Measurements from ENCODE around the gene MAP3K8. TPM values are rescaled to one million over a fixed set of nuclear protein-coding genes. Genes with fewer than 3 reads are reported as not detected.

MAP3K8 gene
- total RNA-seq, 1 donor from 2014 or later = 7.0 TPM

DNA sequence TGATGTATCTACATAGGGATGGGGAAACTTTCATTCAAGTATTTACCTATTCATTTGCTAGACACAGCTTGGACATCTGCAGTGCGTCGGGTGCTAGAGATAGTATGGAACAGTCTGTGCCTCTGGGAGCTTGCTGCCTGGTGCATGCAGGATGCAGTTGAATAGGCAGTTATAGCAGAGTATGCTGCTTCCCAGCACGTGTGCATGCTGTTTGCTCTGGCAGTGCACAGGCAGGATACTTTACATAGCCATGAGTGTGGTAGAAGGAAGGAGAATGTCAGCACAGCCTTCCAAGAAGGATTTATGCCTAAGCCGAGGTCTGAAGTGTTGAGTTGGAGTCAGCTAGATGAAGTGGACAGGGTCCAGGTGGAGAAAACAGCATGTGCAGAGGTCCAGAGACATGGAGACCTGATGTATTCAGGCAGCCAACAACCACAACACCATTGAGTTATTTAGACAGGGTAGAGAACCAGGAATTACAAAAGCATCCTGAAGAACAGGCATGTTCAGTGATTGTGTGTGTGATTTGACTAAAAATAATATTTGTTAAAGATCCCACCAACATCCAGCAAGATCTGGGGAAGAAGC lies 8.1 kb downstream of the MAP3K8 start:
- Histone ChIP-seq H3K36me3 (peaks cover 31% of the 10 kb centered on the region), H3K4me3 (no peak overlapping the region), H3K27me3 (ENCODE audit: low read depth) (no peaks in the 10 kb centered on the region), H3K9me3 (replicated peaks) (no peaks in the 10 kb centered on the region), H3K4me1 (peaks cover 98% of the 10 kb centered on the region), H3K27ac (replicated peaks) (peak overlapping the region; percentile 10)
- intact Hi-C loops (cut with micrococcal nuclease) = no loop called here
- no peak for DNase-seq
- TF ChIP-seq, protein P1, sequence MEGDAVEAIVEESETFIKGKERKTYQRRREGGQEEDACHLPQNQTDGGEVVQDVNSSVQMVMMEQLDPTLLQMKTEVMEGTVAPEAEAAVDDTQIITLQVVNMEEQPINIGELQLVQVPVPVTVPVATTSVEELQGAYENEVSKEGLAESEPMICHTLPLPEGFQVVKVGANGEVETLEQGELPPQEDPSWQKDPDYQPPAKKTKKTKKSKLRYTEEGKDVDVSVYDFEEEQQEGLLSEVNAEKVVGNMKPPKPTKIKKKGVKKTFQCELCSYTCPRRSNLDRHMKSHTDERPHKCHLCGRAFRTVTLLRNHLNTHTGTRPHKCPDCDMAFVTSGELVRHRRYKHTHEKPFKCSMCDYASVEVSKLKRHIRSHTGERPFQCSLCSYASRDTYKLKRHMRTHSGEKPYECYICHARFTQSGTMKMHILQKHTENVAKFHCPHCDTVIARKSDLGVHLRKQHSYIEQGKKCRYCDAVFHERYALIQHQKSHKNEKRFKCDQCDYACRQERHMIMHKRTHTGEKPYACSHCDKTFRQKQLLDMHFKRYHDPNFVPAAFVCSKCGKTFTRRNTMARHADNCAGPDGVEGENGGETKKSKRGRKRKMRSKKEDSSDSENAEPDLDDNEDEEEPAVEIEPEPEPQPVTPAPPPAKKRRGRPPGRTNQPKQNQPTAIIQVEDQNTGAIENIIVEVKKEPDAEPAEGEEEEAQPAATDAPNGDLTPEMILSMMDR (IDR thresholded peaks at IDR 0.05; ENCODE audit: borderline replicate concordance) = no peak

DNA sequence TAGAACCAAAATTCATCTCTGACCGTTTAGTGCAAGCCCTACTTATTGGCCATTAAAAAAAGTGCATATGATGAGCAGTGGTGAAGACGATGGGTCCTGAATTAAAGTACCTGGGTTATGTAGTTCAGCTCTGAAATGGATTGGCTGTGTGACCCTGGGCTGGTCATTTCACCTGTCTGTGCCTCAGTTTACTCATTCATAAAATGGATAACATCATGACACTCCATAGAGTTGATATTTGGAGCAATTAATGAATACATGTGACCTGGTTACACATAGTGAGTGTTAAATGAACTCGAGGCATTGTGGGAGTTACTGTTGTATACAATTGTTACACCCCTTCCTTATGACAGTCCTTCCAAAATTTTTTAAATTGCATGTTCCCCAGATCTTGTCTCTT lies 9.1 kb downstream of the MAP3K8 start:
- peaks cover 40% of the 10 kb centered on the region for H3K36me3 ChIP-seq
- no peaks in the 10 kb centered on the region for H3K27me3 ChIP-seq (ENCODE audit: low read depth)
- DNase-seq = no peak
- intact Hi-C loops (cut with micrococcal nuclease) = no loop called here
- no peaks in the 10 kb centered on the region for H3K9me3 ChIP-seq (replicated peaks)
- no peak overlapping the region for H3K27ac ChIP-seq (replicated peaks)
- TF ChIP-seq, protein P1 (IDR thresholded peaks at IDR 0.05; ENCODE audit: borderline replicate concordance) = no peak
- H3K4me1 ChIP-seq = peaks cover 98% of the 10 kb centered on the region
- H3K4me3 ChIP-seq = no peak overlapping the region

DNA sequence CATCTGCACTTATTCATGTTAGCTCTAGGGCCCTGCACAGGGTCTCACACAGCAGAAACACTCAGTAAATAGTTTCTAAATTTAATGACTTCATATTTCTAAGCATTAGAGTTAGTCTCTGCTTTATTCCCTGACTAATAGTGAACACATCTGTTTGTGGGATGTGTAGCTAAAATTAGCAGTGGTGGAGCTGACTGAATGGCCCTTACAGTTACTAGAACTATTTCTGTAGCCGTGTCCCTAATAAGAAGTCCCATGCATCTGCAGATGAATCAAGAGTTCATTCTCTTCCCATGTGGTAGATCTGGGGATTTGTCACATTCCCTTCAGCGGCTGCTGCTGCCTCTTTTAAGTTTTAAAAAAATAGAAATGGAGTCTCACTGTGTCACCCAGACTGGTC lies 11.7 kb downstream of the MAP3K8 start:
- peaks cover 73% of the 10 kb centered on the region for H3K4me1 ChIP-seq
- no peaks in the 10 kb centered on the region for H3K27me3 ChIP-seq (ENCODE audit: low read depth)
- no peaks in the 10 kb centered on the region for H3K9me3 ChIP-seq (replicated peaks)
- intact Hi-C loops (cut with micrococcal nuclease) = no loop called here
- H3K36me3 ChIP-seq = peaks cover 49% of the 10 kb centered on the region
- TF ChIP-seq, protein P1 (IDR thresholded peaks at IDR 0.05; ENCODE audit: borderline replicate concordance) = no peak
- H3K27ac ChIP-seq (replicated peaks) = peak overlapping the region; percentile 56
- no peak overlapping the region for H3K4me3 ChIP-seq
- DNase-seq = no peak

DNA sequence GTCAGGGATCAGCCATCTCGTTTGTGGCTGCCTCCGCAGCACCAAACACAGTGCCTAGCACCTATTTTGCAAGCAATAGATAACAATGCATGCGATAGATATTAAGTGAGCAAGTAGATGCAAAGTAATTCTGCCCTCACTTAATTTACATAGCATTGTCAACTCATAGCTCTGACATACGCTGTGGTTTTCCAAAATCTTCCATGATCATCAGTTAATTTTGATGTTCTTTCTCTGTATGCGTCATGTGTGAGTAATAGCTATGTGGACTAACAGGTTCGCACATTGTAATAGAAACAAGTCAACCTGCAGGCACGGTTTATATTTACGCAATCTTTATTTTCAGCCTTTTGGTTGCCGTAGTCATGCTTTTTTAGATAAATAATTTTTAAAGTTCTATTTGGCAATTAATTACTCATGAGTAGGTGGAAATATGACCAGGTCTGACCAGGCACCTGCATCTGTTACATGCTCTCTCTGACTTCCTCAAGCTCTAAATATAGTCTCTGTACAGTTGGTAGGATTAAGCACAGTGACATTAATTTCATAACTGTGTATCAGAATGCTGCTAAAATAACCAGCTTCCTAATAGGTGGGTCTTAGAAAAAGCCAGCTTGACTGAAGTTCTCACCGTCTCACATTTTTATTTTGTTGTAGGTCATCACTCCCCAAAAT lies 13.3 kb downstream of the MAP3K8 start:
- H3K9me3 ChIP-seq (replicated peaks) = no peaks in the 10 kb centered on the region
- intact Hi-C loops (cut with micrococcal nuclease) = no loop called here
- no peak overlapping the region for H3K4me3 ChIP-seq
- H3K4me1 ChIP-seq = peaks cover 61% of the 10 kb centered on the region
- H3K36me3 ChIP-seq = peaks cover 59% of the 10 kb centered on the region
- no peaks in the 10 kb centered on the region for H3K27me3 ChIP-seq (ENCODE audit: low read depth)
- DNase-seq = no peak
- TF ChIP-seq, protein P1 (IDR thresholded peaks at IDR 0.05; ENCODE audit: borderline replicate concordance) = no peak
- no peak overlapping the region for H3K27ac ChIP-seq (replicated peaks)

- no peaks in the 10 kb centered on the region for H3K9me3 ChIP-seq (replicated peaks)
- intact Hi-C loops (cut with micrococcal nuclease) = no loop called here
- H3K36me3 ChIP-seq = peaks cover 61% of the 10 kb centered on the region
- H3K27ac ChIP-seq (replicated peaks) = no peak overlapping the region
- peaks cover 62% of the 10 kb centered on the region for H3K4me1 ChIP-seq
- no peak for DNase-seq
- TF ChIP-seq, protein P1 (IDR thresholded peaks at IDR 0.05; ENCODE audit: borderline replicate concordance) = no peak
- H3K4me3 ChIP-seq = no peak overlapping the region
- no peaks in the 10 kb centered on the region for H3K27me3 ChIP-seq (ENCODE audit: low read depth)
Measured at GRCh38 chr10:30448092-30448491, 14.1 kb downstream of the MAP3K8 start.

Measured in left ventricle myocardium inferior (tissue), 1 donor.